Measurements from ENCODE around the gene IGDCC3.

Gene IGDCC3

GRCh38 chr15:65391732-65392131 is 13.9 kb upstream of the IGDCC3 start:
- DNase-seq (ENCODE audit: low spot score), result no peak
- CTCF ChIA-PET, result interaction anchor here (1.0 kb wide), 1 partner anchor 9 kb away, joined by 3 read pairs; no protein-coding TSS in a partner anchor
- TF ChIP-seq CTCF (conservative IDR thresholded peaks at IDR 0.05; ENCODE audit: low read depth), result no peak
- POLR2A ChIA-PET (ENCODE audit: low non-redundant PET), result no interaction called here
- no peak overlapping the region for H3K27ac ChIP-seq

DNA sequence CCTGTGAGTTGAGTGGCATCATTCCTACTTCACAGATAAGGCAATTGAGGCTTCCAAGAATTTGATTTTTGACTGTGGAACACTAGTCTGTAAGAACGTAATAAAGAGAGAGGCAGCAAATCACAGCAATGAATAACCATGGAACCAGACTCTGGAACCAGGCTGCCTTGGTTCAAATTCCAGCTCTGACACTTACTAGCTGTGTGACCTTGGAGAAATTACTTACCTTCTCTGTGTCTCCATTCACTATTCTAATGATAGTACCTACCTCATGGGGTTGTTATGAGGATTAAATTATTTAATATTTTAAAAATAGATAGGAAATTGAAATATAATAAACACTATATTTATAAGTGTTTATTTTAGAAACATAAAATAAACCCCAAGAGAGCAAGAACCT is 12.6 kb upstream of the IGDCC3 start:
- no peak overlapping the region for H3K27ac ChIP-seq
- POLR2A ChIA-PET (ENCODE audit: low non-redundant PET), result no interaction called here
- no peak for DNase-seq (ENCODE audit: low spot score)
- CTCF ChIA-PET, result interaction anchor here (1.0 kb wide), 1 partner anchor 10 kb away, joined by 3 read pairs; no protein-coding TSS in a partner anchor
- no peak for TF ChIP-seq CTCF (conservative IDR thresholded peaks at IDR 0.05; ENCODE audit: low read depth)

DNA sequence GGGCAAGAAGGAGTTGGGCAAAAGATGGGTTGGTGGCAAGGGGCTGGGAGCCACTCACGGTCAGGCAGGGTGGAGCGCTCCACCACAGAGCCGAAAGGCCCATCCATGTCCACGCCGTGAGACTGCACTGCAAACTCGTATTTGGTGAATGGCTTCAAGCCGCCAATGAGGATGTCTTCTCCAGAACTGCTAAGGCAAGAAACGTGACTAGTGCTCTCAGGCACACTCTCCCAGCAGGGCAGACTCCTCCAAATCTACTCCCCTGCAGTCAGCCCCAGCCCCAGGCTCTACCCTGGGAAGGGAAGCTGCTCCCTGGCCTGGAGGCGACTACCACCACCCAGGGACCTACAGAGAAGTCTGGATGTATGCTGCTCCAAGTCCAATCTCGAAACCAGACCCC is 11.4 kb upstream of the IGDCC3 start:
- TF ChIP-seq CTCF (conservative IDR thresholded peaks at IDR 0.05; ENCODE audit: low read depth), result no peak
- no peak overlapping the region for H3K27ac ChIP-seq
- DNase-seq (ENCODE audit: low spot score), result no peak
- ChIA-PET CTCF (interaction anchor here (0.6 to 3.0 kb wide), 3 partner anchors 11 to 71 kb away, joined by 3 to 14 read pairs (median 7); no protein-coding TSS in a partner anchor), POLR2A (ENCODE audit: low non-redundant PET) (no interaction called here)

DNA sequence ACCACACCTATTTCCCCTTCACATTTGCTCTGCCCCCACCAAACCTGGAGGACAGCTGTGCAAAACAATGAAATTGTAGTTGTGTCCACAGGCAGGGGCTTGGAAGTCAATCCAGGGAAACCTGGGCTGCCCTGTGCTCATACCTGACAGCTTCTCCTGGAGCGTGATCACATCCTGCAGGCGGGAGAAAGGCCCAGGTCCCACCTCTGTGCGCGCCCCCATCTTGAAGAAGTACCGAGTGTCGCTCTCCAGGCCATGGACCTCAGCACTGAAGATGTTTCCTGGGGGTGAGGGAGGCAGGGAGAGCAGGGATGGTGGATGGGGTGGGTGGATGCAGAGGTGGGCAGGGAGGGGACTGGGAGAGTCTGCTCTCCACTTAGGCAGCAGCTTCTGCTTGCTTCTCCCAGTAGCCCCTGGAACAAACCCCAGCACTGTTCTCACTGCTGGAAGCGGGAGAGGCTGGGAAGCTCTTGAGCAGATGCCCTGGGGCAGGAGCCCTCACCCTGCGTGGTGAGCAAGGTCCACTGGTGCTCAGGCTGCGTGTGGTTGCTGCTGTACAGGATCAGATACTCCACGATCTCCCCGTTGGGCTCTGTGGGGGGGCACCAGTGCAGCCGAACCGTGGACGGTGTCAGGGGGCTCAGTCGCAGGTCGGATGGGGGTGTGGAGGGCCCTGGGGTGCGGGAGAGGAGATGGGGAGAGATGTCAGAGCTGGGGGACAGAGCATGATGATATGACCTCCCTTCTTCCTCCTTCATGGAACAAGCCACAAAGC is 10.7 kb upstream of the IGDCC3 start:
- no peak for TF ChIP-seq CTCF (conservative IDR thresholded peaks at IDR 0.05; ENCODE audit: low read depth)
- ChIA-PET POLR2A (ENCODE audit: low non-redundant PET) (no interaction called here), CTCF (interaction anchor here (0.6 to 3.0 kb wide), 3 partner anchors 10 to 70 kb away, joined by 4 to 14 read pairs (median 7); no protein-coding TSS in a partner anchor)
- H3K27ac ChIP-seq, result no peak overlapping the region
- no peak for DNase-seq (ENCODE audit: low spot score)

DNA sequence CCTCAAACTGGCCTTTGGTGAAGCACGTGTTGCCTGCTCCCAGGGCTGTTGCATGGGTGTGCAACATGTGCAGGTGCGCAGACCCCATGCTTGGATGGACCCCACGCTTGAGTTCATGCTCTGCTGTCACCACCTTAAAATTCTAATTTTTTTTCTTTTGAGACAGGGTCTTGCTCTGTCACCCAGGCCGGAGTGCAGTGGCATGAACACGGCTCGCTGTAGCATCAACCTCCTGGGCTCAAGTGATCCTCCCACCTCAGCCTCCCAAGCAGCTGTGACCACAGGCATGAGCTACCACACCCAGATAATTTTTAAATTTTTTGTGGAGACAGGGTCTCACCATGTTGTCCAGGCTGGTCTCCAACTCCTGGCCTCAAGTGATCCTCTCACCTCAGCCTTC is 9.1 kb upstream of the IGDCC3 start:
- no peak overlapping the region for H3K27ac ChIP-seq
- TF ChIP-seq CTCF (conservative IDR thresholded peaks at IDR 0.05; ENCODE audit: low read depth), result no peak
- ChIA-PET CTCF (interaction anchor here (2.3 to 3.0 kb wide), 2 partner anchors 61 to 68 kb away, joined by 9 to 14 read pairs; no protein-coding TSS in a partner anchor), POLR2A (ENCODE audit: low non-redundant PET) (no interaction called here)
- DNase-seq (ENCODE audit: low spot score), result no peak

GRCh38 chr15:65386376-65386775 is 8.6 kb upstream of the IGDCC3 start:
- no peak for DNase-seq (ENCODE audit: low spot score)
- TF ChIP-seq CTCF (conservative IDR thresholded peaks at IDR 0.05; ENCODE audit: low read depth), result no peak
- CTCF ChIA-PET, result interaction anchor here (0.5 to 2.3 kb wide), 16 partner anchors 10 to 276 kb away, joined by 3 to 33 read pairs (median 4); partner anchors contain the start of gene RNU5B-1
- H3K27ac ChIP-seq, result no peak overlapping the region
- POLR2A ChIA-PET (ENCODE audit: low non-redundant PET), result no interaction called here

All from RWPE1 (cell line).